PC-3 (cell line): ENCODE results near the gene DKKL1.

ENCODE experiments used
- CTCF ChIP-seq: fragments of 300-600 bp; sonication (generic); conservative IDR thresholded peaks from 2 replicates; pipeline ENCODE4 v1.5.1; 2017; ENCODE audit warnings: antibody characterized with exemption, low read depth, mild to moderate bottlenecking, low read length
- EZH2 ChIP-seq: fragments of 300-600 bp; sonication (generic); IDR thresholded peaks from one replicate; pipeline ENCODE4 v1.6.1; 2017; ENCODE audit warnings: antibody characterized with exemption, mild to moderate bottlenecking, low read length; ENCODE audit not compliant: unreplicated experiment

- TF ChIP-seq CTCF (no peak), EZH2 (no peak)
Observed at GRCh38 chr19:49419173-49419572, 55.5 kb downstream of the DKKL1 start.
